HEK293 (cell line): ENCODE data around the gene C17orf100.

Source experiments
- CTCF ChIA-PET: fragments of 350-600 bp; formaldehyde crosslinking; extraction: SDS; loops from one replicate; lab custom pipeline; 2021; ENCODE audit warnings: antibody characterized with exemption; lab: Yijun Ruan, JAX
- POLR2A ChIA-PET: fragments of 300-600 bp; formaldehyde crosslinking; extraction: SDS; loops from one replicate; lab custom pipeline; 2020; ENCODE audit warnings: antibody characterized with exemption, inconsistent platforms; lab: Yijun Ruan, JAX
- H3K27ac ChIP-seq: fragments of 200-500 bp; sonication (Bioruptor generic); 2 replicates; pipeline ENCODE4 v1.5.1; 2014; ENCODE audit warnings: low read depth, low read length, control low read depth, inconsistent platforms; ENCODE audit errors: extremely low read depth
- H3K36me3 ChIP-seq, 2 experiments: fragments of 200-500 bp in 1 of 2; sonication (Bioruptor generic) in 1 of 2; 1 replicate in 1 of 2; 2 replicates in 1 of 2; pipeline ENCODE4 v1.5.1; 2014 to 2017; ENCODE audit warnings: inconsistent platforms in 2 of 2, low read length in 2 of 2; ENCODE audit not compliant: control insufficient read depth in 2 of 2, insufficient read depth in 1 of 2
- H3K4me1 ChIP-seq: fragments of 200-500 bp; sonication (Bioruptor generic); 2 replicates; pipeline ENCODE4 v1.5.1; 2014; ENCODE audit warnings: mild to moderate bottlenecking, low read length, inconsistent platforms; ENCODE audit not compliant: control insufficient read depth, insufficient read depth
- H3K4me3 ChIP-seq: 2 replicates; pipeline ENCODE4 v1.5.1; 2011; ENCODE audit warnings: low read depth, mild to moderate bottlenecking, control low read depth, low read length, moderate library complexity
- H3K9me3 ChIP-seq: fragments of 200-500 bp; sonication (Bioruptor generic); 2 replicates; pipeline ENCODE4 v1.5.1; 2014; ENCODE audit warnings: low read depth, low read length, inconsistent platforms; ENCODE audit not compliant: control insufficient read depth, insufficient read depth
- CTCF ChIP-seq: fragments of 450-650 bp; formaldehyde crosslinking; IDR thresholded peaks from 2 replicates; pipeline ENCODE4 v1.5.1; 2016; ENCODE audit warnings: missing biosample characterization, missing genetic modification characterization
- KLF7 ChIP-seq: fragments of 450-650 bp; formaldehyde crosslinking; IDR thresholded peaks from 2 replicates; pipeline ENCODE4 v1.5.1; 2016; ENCODE audit warnings: missing biosample characterization, missing genetic modification characterization, borderline replicate concordance
- PRDM1 ChIP-seq: fragments of 450-650 bp; formaldehyde crosslinking; IDR thresholded peaks from 2 replicates; pipeline ENCODE4; 2016; ENCODE audit warnings: missing biosample characterization, missing genetic modification characterization
- PRDM6 ChIP-seq: fragments of 450-650 bp; formaldehyde crosslinking; IDR thresholded peaks from 2 replicates; pipeline ENCODE4 v1.5.1; 2017; ENCODE audit warnings: missing biosample characterization, missing genetic modification characterization
- ZIC2 ChIP-seq: fragments of 450-650 bp; formaldehyde crosslinking; IDR thresholded peaks from 2 replicates; pipeline ENCODE4 v1.5.1; 2016; ENCODE audit warnings: missing biosample characterization, missing genetic modification characterization
- ZNF157 ChIP-seq: fragments of 450-650 bp; formaldehyde crosslinking; IDR thresholded peaks from 2 replicates; pipeline ENCODE4 v1.5.1; 2016; ENCODE audit warnings: missing biosample characterization, missing genetic modification characterization
- ZNF202 ChIP-seq: fragments of 450-650 bp; formaldehyde crosslinking; IDR thresholded peaks from 2 replicates; pipeline ENCODE4 v1.5.1; 2016; ENCODE audit warnings: missing biosample characterization, missing genetic modification characterization, borderline replicate concordance
- ZNF274 ChIP-seq, 2 experiments: fragments of 200-500 bp in 1 of 2; fragments of 450-650 bp in 1 of 2; sonication (Bioruptor generic) in 1 of 2; formaldehyde crosslinking in 1 of 2; IDR thresholded peaks; 2 replicates each; pipeline versions ENCODE4 v1.5.1 to v1.6.1; 2014 to 2016; ENCODE audit warnings: borderline replicate concordance in 1 of 2, inconsistent platforms in 1 of 2, low read length in 1 of 2, missing biosample characterization in 1 of 2, missing genetic modification characterization in 1 of 2
- ZNF473 ChIP-seq: fragments of 450-650 bp; formaldehyde crosslinking; IDR thresholded peaks from 2 replicates; pipeline ENCODE4 v1.5.1; 2017; ENCODE audit warnings: missing biosample characterization, missing genetic modification characterization
- ZNF600 ChIP-seq: fragments of 450-650 bp; formaldehyde crosslinking; IDR thresholded peaks from 2 replicates; pipeline ENCODE4 v1.5.1; 2016; ENCODE audit warnings: missing biosample characterization, missing genetic modification characterization
- ZNF624 ChIP-seq: fragments of 450-650 bp; formaldehyde crosslinking; IDR thresholded peaks from 2 replicates; pipeline ENCODE4 v1.5.1; 2017; ENCODE audit warnings: missing biosample characterization, missing genetic modification characterization
- ZNF626 ChIP-seq: fragments of 450-650 bp; sonication (Bioruptor Pico); formaldehyde crosslinking; IDR thresholded peaks from 2 replicates; pipeline ENCODE4 v1.5.1; 2018; ENCODE audit warnings: missing biosample characterization, missing genetic modification characterization, inconsistent platforms
- ZNF645 ChIP-seq: fragments of 450-650 bp; formaldehyde crosslinking; IDR thresholded peaks from 2 replicates; pipeline ENCODE4; 2016; ENCODE audit warnings: missing biosample characterization, missing genetic modification characterization
- ZNF654 ChIP-seq: fragments of 450-650 bp; formaldehyde crosslinking; IDR thresholded peaks from 2 replicates; pipeline ENCODE4 v1.5.1; 2016; ENCODE audit warnings: low read depth, missing biosample characterization, missing genetic modification characterization
- ZNF677 ChIP-seq: fragments of 450-650 bp; IDR thresholded peaks from 2 replicates; pipeline ENCODE4 v1.5.0; 2018; ENCODE audit warnings: missing biosample characterization, mild to moderate bottlenecking, missing genetic modification characterization, moderate library complexity
- ZNF704 ChIP-seq: fragments of 450-650 bp; formaldehyde crosslinking; IDR thresholded peaks from 2 replicates; pipeline ENCODE4 v1.5.1; 2016; ENCODE audit warnings: missing biosample characterization, missing genetic modification characterization
- ZNF837 ChIP-seq: fragments of 450-650 bp; formaldehyde crosslinking; IDR thresholded peaks from 2 replicates; pipeline ENCODE4 v1.5.1; 2016; ENCODE audit warnings: missing biosample characterization, missing genetic modification characterization

C17orf100 gene

GRCh38 chr17:6643451-6644125 lies 8.0 kb upstream of the C17orf100 start:
- CTCF ChIA-PET = interaction anchor here (0.7 to 1.1 kb wide), 2 partner anchors 200 to 392 kb away, joined by 3 to 5 read pairs; partner anchors contain the start of gene SLC16A13
- H3K4me3 ChIP-seq = no peak overlapping the region
- no peak overlapping the region for H3K27ac ChIP-seq
- H3K36me3 ChIP-seq = peaks cover 30 to 63% of the 10 kb centered on the region in 2 experiments; a peak in 2 of 3 replicates
- H3K9me3 ChIP-seq = no peaks in the 10 kb centered on the region
- H3K4me1 ChIP-seq = peaks cover 15% of the 10 kb centered on the region
- POLR2A ChIA-PET = no interaction called here
- TF ChIP-seq PRDM6 (no peak), ZIC2 (tag by site-specific recombination) (no peak), ZNF677 (tag by site-specific recombination) (no peak), ZNF274 (IDR thresholded peaks at IDR 0.05; ENCODE audit: low read length) (no peak), ZNF274 (tag by site-specific recombination; IDR thresholded peaks at IDR 0.05; ENCODE audit: borderline replicate concordance) (no peak), ZNF157 (no peak), KLF7 (tag by site-specific recombination) (no peak), ZNF626 (no peak), ZNF704 (tag by site-specific recombination) (no peak), ZNF624 (tag by site-specific recombination) (no peak), ZNF645 (tag by site-specific recombination) (no peak), ZNF473 (tag by site-specific recombination) (no peak), ZNF202 (tag by site-specific recombination) (no peak), ZNF600 (tag by site-specific recombination) (no peak)

- TF ChIP-seq ZNF654 (tag by site-specific recombination) = peak; percentile 60
- peak; percentile 63; the same call in 1 of the 2 replicates for TF ChIP-seq CTCF
- TF ChIP-seq PRDM1 (tag by site-specific recombination) = peak; percentile 72
- TF ChIP-seq ZNF837 (tag by site-specific recombination) = no peak
- ChIA-PET POLR2A (interaction anchor here (0.6 to 1.3 kb wide), 2 partner anchors 8 to 83 kb away, joined by 4 to 5 read pairs; partner anchors contain the start of gene KIAA0753), CTCF (interaction anchor here (0.7 to 1.0 kb wide), 3 partner anchors 19 to 177 kb away, joined by 3 to 6 read pairs (median 3); no protein-coding TSS in a partner anchor)
- H3K9me3 ChIP-seq = no peaks in the 10 kb centered on the region
- H3K4me1 ChIP-seq = peaks cover 15% of the 10 kb centered on the region
- no peak overlapping the region for H3K27ac ChIP-seq
- peaks cover 46 to 64% of the 10 kb centered on the region in 2 experiments for H3K36me3 ChIP-seq
- H3K4me3 ChIP-seq = no peak overlapping the region
Measured at GRCh38 chr17:6648181-6648580, 3.4 kb upstream of the C17orf100 start.
